H9 (cell line): ENCODE results near the gene SGO2. TPM values are rescaled to one million over a fixed set of nuclear protein-coding genes. Genes with fewer than 3 reads are reported as not detected.

Experiments
- DNase-seq: peaks from one replicate; pipeline ENCODE4 v3.0.0-alpha.2; 2017
- H2AFZ ChIP-seq: one replicate; pipeline ENCODE4 v1.6.1; 2013; ENCODE audit warnings: mild to moderate bottlenecking, low read length, control low read depth, moderate library complexity
- H2AK5ac ChIP-seq: 2 replicates; pipeline ENCODE4 v1.6.1; 2013; ENCODE audit warnings: low read length, control low read depth, mixed read lengths; ENCODE audit not compliant: insufficient read length
- H2BK120ac ChIP-seq: one replicate; pipeline ENCODE4 v1.6.1; 2013; ENCODE audit warnings: low read depth, mild to moderate bottlenecking, low read length, control low read depth, inconsistent platforms; ENCODE audit not compliant: poor library complexity, severe bottlenecking
- H2BK12ac ChIP-seq: 2 replicates; pipeline ENCODE4 v1.6.1; 2013; ENCODE audit warnings: low read length, control low read depth, mixed read lengths, low read depth; ENCODE audit not compliant: insufficient read length
- H2BK15ac ChIP-seq: 2 replicates; pipeline ENCODE4 v1.6.1; 2013; ENCODE audit warnings: low read depth, low read length, control low read depth
- H2BK20ac ChIP-seq: one replicate; pipeline ENCODE4 v1.6.1; 2013; ENCODE audit warnings: low read depth, mild to moderate bottlenecking, low read length, control low read depth, inconsistent platforms; ENCODE audit not compliant: poor library complexity, severe bottlenecking
- H2BK5ac ChIP-seq: 2 replicates; pipeline ENCODE4 v1.6.1; 2013; ENCODE audit warnings: low read length, control low read depth, mixed read lengths; ENCODE audit not compliant: insufficient read length
- H3K14ac ChIP-seq: 2 replicates; pipeline ENCODE4 v1.6.1; 2013; ENCODE audit warnings: low read length, control low read depth; ENCODE audit not compliant: insufficient read depth
- H3K18ac ChIP-seq: 2 replicates; pipeline ENCODE4 v1.6.1; 2013; ENCODE audit warnings: low read depth, mild to moderate bottlenecking, mixed read lengths, low read length, control low read depth; ENCODE audit not compliant: insufficient read length
- H3K23ac ChIP-seq: 2 replicates; pipeline ENCODE4 v1.6.1; 2013; ENCODE audit warnings: low read length, control low read depth, mixed read lengths, low read depth; ENCODE audit not compliant: insufficient read length
- H3K23me2 ChIP-seq: 2 replicates; pipeline ENCODE4 v1.6.1; 2013; ENCODE audit warnings: low read depth, mild to moderate bottlenecking, mixed read lengths, low read length, control low read depth; ENCODE audit not compliant: insufficient read length, poor library complexity, severe bottlenecking
- H3K27ac ChIP-seq: 2 replicates; pipeline ENCODE4 v1.5.1; 2013; ENCODE audit warnings: low read length, control low read depth, mixed read lengths, low read depth; ENCODE audit not compliant: insufficient read length
- H3K27me3 ChIP-seq: 2 replicates; pipeline ENCODE4 v1.6.1; 2013; ENCODE audit warnings: low read length, control low read depth, inconsistent platforms; ENCODE audit not compliant: insufficient read depth
- H3K4ac ChIP-seq: 2 replicates; pipeline ENCODE4 v1.6.1; 2013; ENCODE audit warnings: low read depth, mild to moderate bottlenecking, control low read depth, inconsistent platforms, low read length, moderate library complexity
- H3K4me1 ChIP-seq: 2 replicates; pipeline ENCODE4 v1.6.1; 2013; ENCODE audit warnings: low read length, control low read depth, inconsistent platforms; ENCODE audit not compliant: insufficient read depth
- H3K4me2 ChIP-seq: 2 replicates; pipeline ENCODE4 v1.6.1; 2013; ENCODE audit warnings: low read length, control low read depth, mixed read lengths; ENCODE audit not compliant: insufficient read length, insufficient read depth
- H3K56ac ChIP-seq: 2 replicates; pipeline ENCODE4 v1.6.1; 2013; ENCODE audit warnings: low read depth, mild to moderate bottlenecking, mixed read lengths, low read length, control low read depth; ENCODE audit not compliant: insufficient read length
- H3K79me1 ChIP-seq: 2 replicates; pipeline ENCODE4 v1.6.1; 2013; ENCODE audit warnings: low read depth, mild to moderate bottlenecking, moderate library complexity, low read length, control low read depth, inconsistent platforms; ENCODE audit not compliant: insufficient read depth, poor library complexity, severe bottlenecking
- H3K79me2 ChIP-seq: 2 replicates; pipeline ENCODE4 v1.6.1; 2013; ENCODE audit warnings: low read length, control low read depth, inconsistent platforms; ENCODE audit not compliant: insufficient read depth
- H3K9ac ChIP-seq: 2 replicates; pipeline ENCODE4 v1.6.1; 2013; ENCODE audit warnings: low read length, control low read depth, mixed read lengths; ENCODE audit not compliant: insufficient read length; ENCODE audit errors: extremely low read depth
- H3K9me3 ChIP-seq: one replicate; pipeline ENCODE4 v1.6.1; 2013; ENCODE audit warnings: low read depth, low read length, inconsistent platforms; ENCODE audit not compliant: control insufficient read depth
- H3T11ph ChIP-seq: one replicate; pipeline ENCODE4 v1.6.1; 2013; ENCODE audit warnings: mild to moderate bottlenecking, low read length, control low read depth, inconsistent platforms
- H4K20me1 ChIP-seq: one replicate; pipeline ENCODE4 v1.6.1; 2013; ENCODE audit not compliant: control insufficient read depth, insufficient read length, insufficient read depth
- H4K5ac ChIP-seq: 2 replicates; pipeline ENCODE4 v1.6.1; 2013; ENCODE audit warnings: low read depth, mild to moderate bottlenecking, mixed read lengths, low read length, control low read depth; ENCODE audit not compliant: insufficient read length
- H4K8ac ChIP-seq: replicated peaks from 2 replicates; pipeline ENCODE4 v1.6.1; 2013; ENCODE audit warnings: low read length, control low read depth, mixed read lengths, low read depth; ENCODE audit not compliant: insufficient read length
- H4K91ac ChIP-seq: 2 replicates; pipeline ENCODE4 v1.6.1; 2013; ENCODE audit warnings: low read depth, mild to moderate bottlenecking, moderate library complexity, mixed read lengths, low read length, control low read depth; ENCODE audit not compliant: insufficient read length
- H3K27ac Mint-ChIP-seq, 3 experiments: 2 replicates in 2 of 3; 3 replicates in 1 of 3; pipeline ENCODE4 v1.8.0; 2020 to 2021; ENCODE audit warnings: mixed read lengths in 3 of 3, mild to moderate bottlenecking in 1 of 3, moderate library complexity in 1 of 3
- H3K27me3 Mint-ChIP-seq: 2 replicates; pipeline ENCODE4 v1.8.0; 2021; ENCODE audit warnings: low read depth, mild to moderate bottlenecking, moderate library complexity, mixed read lengths
- H3K36me3 Mint-ChIP-seq, 3 experiments: 2 replicates in 2 of 3; 3 replicates in 1 of 3; pipeline ENCODE4 v1.8.0; 2020 to 2021; ENCODE audit warnings: low read depth in 3 of 3, mixed read lengths in 3 of 3; ENCODE audit not compliant: insufficient read depth in 1 of 3
- H3K4me1 Mint-ChIP-seq, 2 experiments: 2 replicates each; pipeline ENCODE4 v1.8.0; 2020; ENCODE audit warnings: mixed read lengths in 2 of 2
- H3K4me3 Mint-ChIP-seq, 2 experiments: 2 replicates in 1 of 2; 3 replicates in 1 of 2; pipeline ENCODE4 v1.8.0; 2020 to 2021; ENCODE audit warnings: mild to moderate bottlenecking in 2 of 2, mixed read lengths in 2 of 2, moderate library complexity in 1 of 2
- H3K9me3 Mint-ChIP-seq, 2 experiments: 2 replicates in 1 of 2; 3 replicates in 1 of 2; pipeline ENCODE4 v1.8.0; 2020; ENCODE audit warnings: mild to moderate bottlenecking in 2 of 2, mixed read lengths in 2 of 2, moderate library complexity in 1 of 2
- WGBS: extraction: QIAGEN DNeasy Blood & Tissue Kit; methylation state at CpG from one replicate; pipeline ENCODE4 v1.1.7; 2013; ENCODE audit warnings: missing lambda C conversion rate, low lambda C conversion rate, mixed read lengths; ENCODE audit not compliant: insufficient read length; ENCODE audit errors: extremely low coverage; 5-methylcytosine and 5-hydroxymethylcytosine counted together
- total RNA-seq: library from RNA; stranded (reverse); gene quantifications from 2 replicates; pipeline ENCODE4 v1.2.1, GENCODE V29; 2021
- TF ChIP-seq, protein P1 (sequence below): fragments of 200-600 bp; sonication (generic); conservative IDR thresholded peaks from 3 replicates; pipeline ENCODE4 v1.8.0; 2021; ENCODE audit warnings: antibody characterized with exemption, mild to moderate bottlenecking

Gene SGO2
- total RNA-seq, 1 experiment from 2014 or later: 25.6 TPM

DNA sequence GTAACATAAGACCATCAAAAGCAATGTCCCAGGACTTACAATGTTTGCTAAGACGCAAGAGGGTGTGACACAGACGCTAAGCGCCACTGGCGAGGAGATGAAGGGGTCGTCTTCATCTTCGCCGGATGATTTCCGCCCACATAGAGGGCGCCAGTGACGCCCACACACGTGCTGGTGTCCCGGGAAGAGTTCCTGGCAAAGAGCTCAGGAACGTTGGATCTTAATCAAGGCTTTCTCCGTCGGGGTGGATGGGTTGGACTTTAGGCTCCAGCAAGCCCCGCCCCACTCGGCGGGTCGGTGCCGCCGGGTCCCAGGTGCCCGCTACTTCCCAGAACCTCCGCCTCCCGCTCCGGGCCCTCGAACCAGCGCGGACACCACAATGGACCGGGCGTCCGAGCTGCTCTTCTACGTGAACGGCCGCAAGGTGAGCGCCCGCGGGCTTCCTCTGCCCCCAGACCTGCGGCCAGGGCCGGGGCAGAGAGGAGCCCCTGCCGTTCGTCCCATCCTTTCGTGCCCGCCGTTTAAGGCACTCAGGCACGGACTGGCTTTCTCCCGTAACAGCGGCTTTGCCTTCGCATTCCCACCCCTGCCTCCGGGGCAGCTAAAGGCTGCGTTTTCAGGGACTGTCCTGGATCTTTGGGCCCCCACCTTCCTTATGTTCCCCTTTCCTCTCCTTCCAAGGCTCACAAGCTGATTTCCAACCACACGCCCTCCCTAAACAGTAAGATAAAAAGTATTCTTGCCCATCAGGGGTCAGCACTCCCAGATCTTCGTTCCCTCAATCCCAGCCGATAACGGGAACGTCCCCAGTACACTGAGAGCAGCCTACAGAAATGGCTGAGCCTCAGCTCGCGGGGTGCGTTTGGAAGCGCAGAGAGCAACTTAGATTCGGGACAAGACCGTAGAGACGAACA, 60.0 kb downstream of the SGO2 start, which contains the start of gene AOX1:
TSS of gene AOX1 (plus strand) at position 285 of the 914 bp plus-strand sequence. CDS start at position 380, 95 bp downstream.
- peak within 1 kb of the TSS; percentile 20 for H3K18ac ChIP-seq
- H4K91ac ChIP-seq: no peak within 1 kb of the TSS
- Mint-ChIP-seq H3K4me3 (peak within 1 kb of the TSS; percentile 72 to 90), H3K27ac (peak within 1 kb of the TSS; percentile 30 to 85 (median 58); a peak in 6 of 7 replicates), H3K4me1 (peaks cover 3 to 12% of the 10 kb centered on the region in 2 experiments), H3K9me3 (no peaks in the 10 kb centered on the region), H3K36me3 (no peaks in the 10 kb centered on the region), H3K27me3 (peaks cover 27% of the 10 kb centered on the region)
- H4K5ac ChIP-seq: no peak within 1 kb of the TSS
- no peaks in the 10 kb centered on the region for H3K79me2 ChIP-seq
- H2BK15ac ChIP-seq: no peak within 1 kb of the TSS
- no peaks in the 10 kb centered on the region for H3K79me1 ChIP-seq
- H3K27me3 ChIP-seq: no peaks in the 10 kb centered on the region; the same call in 1 of the 2 replicates
- DNase-seq: peak; percentile 86
- H3K9me3 ChIP-seq: no peaks in the 10 kb centered on the region
- no peak within 1 kb of the TSS for H4K8ac ChIP-seq
- no peak within 1 kb of the TSS for H2BK20ac ChIP-seq
- H3K4me1 ChIP-seq: no peaks in the 10 kb centered on the region
- no peak within 1 kb of the TSS for H2BK5ac ChIP-seq
- no peak within 1 kb of the TSS for H3T11ph ChIP-seq
- no peak within 1 kb of the TSS for H3K27ac ChIP-seq
- H3K23me2 ChIP-seq: peaks cover 11% of the 10 kb centered on the region
- H3K4ac ChIP-seq: no peak within 1 kb of the TSS
- H2BK12ac ChIP-seq: no peak within 1 kb of the TSS
- no CpG with 5 or more reads among the region's 62 CpGs for WGBS
- H3K4me2 ChIP-seq: peak within 1 kb of the TSS; percentile 62
- H3K14ac ChIP-seq: no peak within 1 kb of the TSS
- no peak within 1 kb of the TSS for H2BK120ac ChIP-seq
- no peak within 1 kb of the TSS for H2AFZ ChIP-seq
- H3K9ac ChIP-seq: peak within 1 kb of the TSS; percentile 21
- H3K56ac ChIP-seq: no peak within 1 kb of the TSS
- TF ChIP-seq, protein P1, sequence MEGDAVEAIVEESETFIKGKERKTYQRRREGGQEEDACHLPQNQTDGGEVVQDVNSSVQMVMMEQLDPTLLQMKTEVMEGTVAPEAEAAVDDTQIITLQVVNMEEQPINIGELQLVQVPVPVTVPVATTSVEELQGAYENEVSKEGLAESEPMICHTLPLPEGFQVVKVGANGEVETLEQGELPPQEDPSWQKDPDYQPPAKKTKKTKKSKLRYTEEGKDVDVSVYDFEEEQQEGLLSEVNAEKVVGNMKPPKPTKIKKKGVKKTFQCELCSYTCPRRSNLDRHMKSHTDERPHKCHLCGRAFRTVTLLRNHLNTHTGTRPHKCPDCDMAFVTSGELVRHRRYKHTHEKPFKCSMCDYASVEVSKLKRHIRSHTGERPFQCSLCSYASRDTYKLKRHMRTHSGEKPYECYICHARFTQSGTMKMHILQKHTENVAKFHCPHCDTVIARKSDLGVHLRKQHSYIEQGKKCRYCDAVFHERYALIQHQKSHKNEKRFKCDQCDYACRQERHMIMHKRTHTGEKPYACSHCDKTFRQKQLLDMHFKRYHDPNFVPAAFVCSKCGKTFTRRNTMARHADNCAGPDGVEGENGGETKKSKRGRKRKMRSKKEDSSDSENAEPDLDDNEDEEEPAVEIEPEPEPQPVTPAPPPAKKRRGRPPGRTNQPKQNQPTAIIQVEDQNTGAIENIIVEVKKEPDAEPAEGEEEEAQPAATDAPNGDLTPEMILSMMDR: peak; percentile 30; the same call in 2 of the 3 replicates
- H3K23ac ChIP-seq: no peak within 1 kb of the TSS
- no peaks in the 10 kb centered on the region for H4K20me1 ChIP-seq
- no peak within 1 kb of the TSS for H2AK5ac ChIP-seq
